ENCODE measurements around the gene ABHD16A. TPM values are rescaled to one million over a fixed set of nuclear protein-coding genes. Genes with fewer than 3 reads are reported as not detected.

Gene ABHD16A
- polyA plus RNA-seq, 2 of the 4 experiments (the other 2 are of a cell fraction): 16.6 to 22.3 TPM

GRCh38 chr6:31658983-31659648 lies 44.0 kb downstream of the ABHD16A start:
- CTCF ChIA-PET: no interaction called here
- WGBS (ENCODE audit: missing lambda C conversion rate): 77% methylated on average over 4 of the region's 13 CpGs
- Histone ChIP-seq H3K4me1 (peaks cover 28% of the 10 kb centered on the region), H3K4me3 (peak overlapping the region; percentile 91; the same call in 2 of the 3 replicates), H3K4me2 (peak overlapping the region; percentile 99), H3K9me3 (no peaks in the 10 kb centered on the region), H3K27ac (peak overlapping the region in 1 of 2 experiments; percentile 99; a peak in 2 of 6 replicates)
- TF ChIP-seq USF2 (IDR thresholded peaks at IDR 0.05) (no peak), NR3C1 (IDR thresholded peaks at IDR 0.05) (no peak), PHF8 (IDR thresholded peaks at IDR 0.05; ENCODE audit: borderline replicate concordance, low read depth) (no peak), ZNF302 (CRISPR knock-in tag; IDR thresholded peaks at IDR 0.05) (no peak), MAZ (IDR thresholded peaks at IDR 0.05; ENCODE audit: borderline replicate concordance, low read depth, low read length) (no peak), EP300 (IDR thresholded peaks at IDR 0.05) (no peak), FOXS1 (CRISPR knock-in tag; IDR thresholded peaks at IDR 0.05) (no peak), POLR2AphosphoS2 (conservative IDR thresholded peaks at IDR 0.05; ENCODE audit: low read length) (no peak), MAFK (IDR thresholded peaks at IDR 0.05; ENCODE audit: partially characterized antibody) (no peak), KDM1A (IDR thresholded peaks at IDR 0.05; ENCODE audit: low read depth) (no peak), TFCP2L1 (CRISPR knock-in tag; IDR thresholded peaks at IDR 0.05) (no peak), FOSL2 (IDR thresholded peaks at IDR 0.05) (no peak), FOSL2 (CRISPR knock-in tag; IDR thresholded peaks at IDR 0.05) (no peak), EHF (CRISPR knock-in tag; IDR thresholded peaks at IDR 0.05) (no peak), HOXA7 (CRISPR knock-in tag; IDR thresholded peaks at IDR 0.05) (no peak), PBX3 (IDR thresholded peaks at IDR 0.05) (no peak), ZFP36 (IDR thresholded peaks at IDR 0.05; ENCODE audit: borderline replicate concordance, partially characterized antibody) (no peak)
- TF ChIP-seq, protein P1, sequence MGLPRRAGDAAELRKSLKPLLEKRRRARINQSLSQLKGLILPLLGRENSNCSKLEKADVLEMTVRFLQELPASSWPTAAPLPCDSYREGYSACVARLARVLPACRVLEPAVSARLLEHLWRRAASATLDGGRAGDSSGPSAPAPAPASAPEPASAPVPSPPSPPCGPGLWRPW (IDR thresholded peaks at IDR 0.05): no peak
- TF ChIP-seq, protein P2, sequence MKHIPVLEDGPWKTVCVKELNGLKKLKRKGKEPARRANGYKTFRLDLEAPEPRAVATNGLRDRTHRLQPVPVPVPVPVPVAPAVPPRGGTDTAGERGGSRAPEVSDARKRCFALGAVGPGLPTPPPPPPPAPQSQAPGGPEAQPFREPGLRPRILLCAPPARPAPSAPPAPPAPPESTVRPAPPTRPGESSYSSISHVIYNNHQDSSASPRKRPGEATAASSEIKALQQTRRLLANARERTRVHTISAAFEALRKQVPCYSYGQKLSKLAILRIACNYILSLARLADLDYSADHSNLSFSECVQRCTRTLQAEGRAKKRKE (CRISPR knock-in tag; IDR thresholded peaks at IDR 0.05; ENCODE audit: low read depth): no peak
- POLR2A ChIA-PET: interaction anchor here (0.6 to 0.7 kb wide), 2 partner anchors 44 to 120 kb away, joined by 3 to 6 read pairs; partner anchors contain the start of gene ABHD16A
- DNase-seq (ENCODE audit: low read depth in 1 of 2, low spot score in 1 of 2): no peak
- FAIRE-seq: no peak
- no peak for ATAC-seq

- ATAC-seq (no peak), DNase-seq (ENCODE audit: low read depth in 1 of 2, low spot score in 1 of 2) (no peak), FAIRE-seq (no peak)
- H3K9me3 ChIP-seq: no peaks in the 10 kb centered on the region
- TF ChIP-seq HOXB13 (CRISPR knock-in tag; IDR thresholded peaks at IDR 0.05; ENCODE audit: low read depth): no peak
- TF ChIP-seq MAFK (IDR thresholded peaks at IDR 0.05; ENCODE audit: partially characterized antibody): peak; percentile 44
- H3K4me1 ChIP-seq: peaks cover 26% of the 10 kb centered on the region
- H3K4me3 ChIP-seq: no peak overlapping the region
- H3K4me2 ChIP-seq: peak overlapping the region; percentile 99; the same call in 2 of the 3 replicates
- CTCF ChIA-PET: interaction anchor here (1.5 kb wide), 1 partner anchor 60 kb away, joined by 3 read pairs; no protein-coding TSS in a partner anchor
- H3K27ac ChIP-seq: no peak overlapping the region
- 69% methylated on average over 4 of the region's 4 CpGs for WGBS (ENCODE audit: missing lambda C conversion rate)
- POLR2A ChIA-PET: interaction anchor here (0.7 kb wide), 1 partner anchor 45 kb away, joined by 3 read pairs; the partner anchor contains the start of gene ABHD16A
Observed at GRCh38 chr6:31658158-31658688, 44.9 kb downstream of the ABHD16A start.

Measured in A549 (cell line).